ENCODE data around the gene PRDM13. TPM values are rescaled to one million over a fixed set of nuclear protein-coding genes. Genes with fewer than 3 reads are reported as not detected.

The PRDM13 gene
- total RNA-seq, 2 experiments from 2014 or later = not detected

Other genes starting within 250 kb of the PRDM13 start
- 1 to 10 TPM; 8.2 to 8.3 TPM for gene COQ3, start 212.6 kb upstream of the PRDM13 start, total RNA-seq
- 100 to 1,000 TPM; 138 to 143 TPM for gene PNISR, start 181.5 kb upstream of the PRDM13 start, total RNA-seq
- gene USP45, start 91.4 kb upstream of the PRDM13 start, total RNA-seq = 10 to 100 TPM in 1 of 2 experiments, 1 to 10 TPM in 1; 7.3 to 10.8 TPM
- 10 to 100 TPM; 29.3 to 34.8 TPM for gene CCNC, start 38.2 kb upstream of the PRDM13 start, total RNA-seq

Data from activated CD4-positive, alpha-beta T cell treated with anti-CD3 and anti-CD28 coated beads, Interleukin-2, amount 10 ng/mL, durations not matched to agents 7 days and 5 days (primary cell).